ENCODE results near the gene PIGV.

PIGV gene

GRCh38 chr1:26811708-26812107, 24.0 kb downstream of the PIGV start:
- H3K27ac ChIP-seq (ENCODE audit: insufficient read depth, low read length, poor library complexity, severe bottlenecking), result no peak overlapping the region
- H3K27me3 ChIP-seq (replicated peaks; ENCODE audit: control insufficient read depth, insufficient read depth, low read length, poor library complexity, severe bottlenecking), result no peaks in the 10 kb centered on the region
- DNase-seq, result no peak
- H3K4me3 ChIP-seq (ENCODE audit: insufficient read depth, low read depth, low read length, poor library complexity, severe bottlenecking), result no peak overlapping the region
- H3K4me1 ChIP-seq (ENCODE audit: control insufficient read depth, insufficient read depth, low read length, poor library complexity, severe bottlenecking), result no peaks in the 10 kb centered on the region
- no peaks in the 10 kb centered on the region for H3K9me3 ChIP-seq (ENCODE audit: control insufficient read depth, low read length)
- no peaks in the 10 kb centered on the region for H3K36me3 ChIP-seq (ENCODE audit: control insufficient read depth, insufficient read depth, low read length)

GRCh38 chr1:26814377-26814776, 26.6 kb downstream of the PIGV start:
- no peak overlapping the region for H3K4me3 ChIP-seq (ENCODE audit: insufficient read depth, low read depth, low read length, poor library complexity, severe bottlenecking)
- H3K27me3 ChIP-seq (replicated peaks; ENCODE audit: control insufficient read depth, insufficient read depth, low read length, poor library complexity, severe bottlenecking), result no peaks in the 10 kb centered on the region
- H3K9me3 ChIP-seq (ENCODE audit: control insufficient read depth, low read length), result no peaks in the 10 kb centered on the region
- no peaks in the 10 kb centered on the region for H3K36me3 ChIP-seq (ENCODE audit: control insufficient read depth, insufficient read depth, low read length)
- no peaks in the 10 kb centered on the region for H3K4me1 ChIP-seq (ENCODE audit: control insufficient read depth, insufficient read depth, low read length, poor library complexity, severe bottlenecking)
- no peak for DNase-seq
- no peak overlapping the region for H3K27ac ChIP-seq (ENCODE audit: insufficient read depth, low read length, poor library complexity, severe bottlenecking)

GRCh38 chr1:26814893-26815292, 27.1 kb downstream of the PIGV start:
- H3K36me3 ChIP-seq (ENCODE audit: control insufficient read depth, insufficient read depth, low read length), result no peaks in the 10 kb centered on the region
- H3K4me3 ChIP-seq (ENCODE audit: insufficient read depth, low read depth, low read length, poor library complexity, severe bottlenecking), result no peak overlapping the region
- no peaks in the 10 kb centered on the region for H3K27me3 ChIP-seq (replicated peaks; ENCODE audit: control insufficient read depth, insufficient read depth, low read length, poor library complexity, severe bottlenecking)
- H3K4me1 ChIP-seq (ENCODE audit: control insufficient read depth, insufficient read depth, low read length, poor library complexity, severe bottlenecking), result no peaks in the 10 kb centered on the region
- no peak overlapping the region for H3K27ac ChIP-seq (ENCODE audit: insufficient read depth, low read length, poor library complexity, severe bottlenecking)
- DNase-seq, result no peak
- no peaks in the 10 kb centered on the region for H3K9me3 ChIP-seq (ENCODE audit: control insufficient read depth, low read length)

- no peak for DNase-seq
- H3K4me3 ChIP-seq (ENCODE audit: insufficient read depth, low read depth, low read length, poor library complexity, severe bottlenecking), result no peak overlapping the region
- no peaks in the 10 kb centered on the region for H3K36me3 ChIP-seq (ENCODE audit: control insufficient read depth, insufficient read depth, low read length)
- no peaks in the 10 kb centered on the region for H3K27me3 ChIP-seq (replicated peaks; ENCODE audit: control insufficient read depth, insufficient read depth, low read length, poor library complexity, severe bottlenecking)
- H3K4me1 ChIP-seq (ENCODE audit: control insufficient read depth, insufficient read depth, low read length, poor library complexity, severe bottlenecking), result peaks cover 11% of the 10 kb centered on the region
- peak overlapping the region; percentile 47 for H3K27ac ChIP-seq (ENCODE audit: insufficient read depth, low read length, poor library complexity, severe bottlenecking)
- H3K9me3 ChIP-seq (ENCODE audit: control insufficient read depth, low read length), result no peaks in the 10 kb centered on the region
Observed at GRCh38 chr1:26820784-26821269, 33.1 kb downstream of the PIGV start.

GRCh38 chr1:26822737-26823395, 35.1 kb downstream of the PIGV start:
- Histone ChIP-seq H3K36me3 (ENCODE audit: control insufficient read depth, insufficient read depth, low read length) (no peaks in the 10 kb centered on the region), H3K4me3 (ENCODE audit: insufficient read depth, low read depth, low read length, poor library complexity, severe bottlenecking) (no peak overlapping the region), H3K9me3 (ENCODE audit: control insufficient read depth, low read length) (no peaks in the 10 kb centered on the region), H3K27ac (ENCODE audit: insufficient read depth, low read length, poor library complexity, severe bottlenecking) (no peak overlapping the region), H3K4me1 (ENCODE audit: control insufficient read depth, insufficient read depth, low read length, poor library complexity, severe bottlenecking) (peaks cover 23% of the 10 kb centered on the region), H3K27me3 (replicated peaks; ENCODE audit: control insufficient read depth, insufficient read depth, low read length, poor library complexity, severe bottlenecking) (no peaks in the 10 kb centered on the region)
- no peak for DNase-seq

- no peak for DNase-seq
- Histone ChIP-seq H3K9me3 (ENCODE audit: control insufficient read depth, low read length) (no peaks in the 10 kb centered on the region), H3K4me3 (ENCODE audit: insufficient read depth, low read depth, low read length, poor library complexity, severe bottlenecking) (no peak overlapping the region), H3K4me1 (ENCODE audit: control insufficient read depth, insufficient read depth, low read length, poor library complexity, severe bottlenecking) (peaks cover 42% of the 10 kb centered on the region), H3K36me3 (ENCODE audit: control insufficient read depth, insufficient read depth, low read length) (no peaks in the 10 kb centered on the region), H3K27ac (ENCODE audit: insufficient read depth, low read length, poor library complexity, severe bottlenecking) (peak overlapping the region; percentile 89), H3K27me3 (replicated peaks; ENCODE audit: control insufficient read depth, insufficient read depth, low read length, poor library complexity, severe bottlenecking) (no peaks in the 10 kb centered on the region)
Observed at GRCh38 chr1:26824731-26825130, 37.0 kb downstream of the PIGV start.

GRCh38 chr1:26826261-26827105, 38.7 kb downstream of the PIGV start, which contains the start of gene ZDHHC18:
Gene ZDHHC18, plus strand, starts transcription at chr1:26826688. Its CDS starts 117 bp downstream, at chr1:26826805.
- Histone ChIP-seq H3K27me3 (replicated peaks; ENCODE audit: control insufficient read depth, insufficient read depth, low read length, poor library complexity, severe bottlenecking) (no peaks in the 10 kb centered on the region), H3K4me3 (ENCODE audit: insufficient read depth, low read depth, low read length, poor library complexity, severe bottlenecking) (peak within 1 kb of the TSS; percentile 81), H3K36me3 (ENCODE audit: control insufficient read depth, insufficient read depth, low read length) (no peaks in the 10 kb centered on the region), H3K4me1 (ENCODE audit: control insufficient read depth, insufficient read depth, low read length, poor library complexity, severe bottlenecking) (peaks cover 39% of the 10 kb centered on the region), H3K27ac (ENCODE audit: insufficient read depth, low read length, poor library complexity, severe bottlenecking) (peak within 1 kb of the TSS; percentile 89), H3K9me3 (ENCODE audit: control insufficient read depth, low read length) (no peaks in the 10 kb centered on the region)
- DNase-seq, result peak; percentile 45 to 57 (median 55)

GRCh38 chr1:26827106-26827604, 39.4 kb downstream of the PIGV start:
- Histone ChIP-seq H3K9me3 (ENCODE audit: control insufficient read depth, low read length) (no peaks in the 10 kb centered on the region), H3K27ac (ENCODE audit: insufficient read depth, low read length, poor library complexity, severe bottlenecking) (peak overlapping the region; percentile 79), H3K4me1 (ENCODE audit: control insufficient read depth, insufficient read depth, low read length, poor library complexity, severe bottlenecking) (peaks cover 46% of the 10 kb centered on the region), H3K36me3 (ENCODE audit: control insufficient read depth, insufficient read depth, low read length) (no peaks in the 10 kb centered on the region), H3K4me3 (ENCODE audit: insufficient read depth, low read depth, low read length, poor library complexity, severe bottlenecking) (peak overlapping the region; percentile 77), H3K27me3 (replicated peaks; ENCODE audit: control insufficient read depth, insufficient read depth, low read length, poor library complexity, severe bottlenecking) (no peaks in the 10 kb centered on the region)
- DNase-seq, result no peak

- Histone ChIP-seq H3K9me3 (ENCODE audit: control insufficient read depth, low read length) (no peaks in the 10 kb centered on the region), H3K4me1 (ENCODE audit: control insufficient read depth, insufficient read depth, low read length, poor library complexity, severe bottlenecking) (peaks cover 51% of the 10 kb centered on the region), H3K27ac (ENCODE audit: insufficient read depth, low read length, poor library complexity, severe bottlenecking) (peak overlapping the region; percentile 79), H3K27me3 (replicated peaks; ENCODE audit: control insufficient read depth, insufficient read depth, low read length, poor library complexity, severe bottlenecking) (no peaks in the 10 kb centered on the region), H3K4me3 (ENCODE audit: insufficient read depth, low read depth, low read length, poor library complexity, severe bottlenecking) (peak overlapping the region; percentile 77), H3K36me3 (ENCODE audit: control insufficient read depth, insufficient read depth, low read length) (no peaks in the 10 kb centered on the region)
- DNase-seq, result no peak
Observed at GRCh38 chr1:26827663-26828062, 39.9 kb downstream of the PIGV start.

Data from effector memory CD4-positive, alpha-beta T cell (primary cell).